A673 (cell line): ENCODE measurements around the gene CYP21A2.

Experiments
- CTCF ChIP-seq: fragments of 300-800, 200-600 bp; sonication (generic); conservative IDR thresholded peaks from 2 replicates; pipeline ENCODE4 v1.5.1; 2017; ENCODE audit warnings: low read depth, mild to moderate bottlenecking, antibody characterized with exemption, low read length, moderate library complexity, mixed read lengths
- EZH2 ChIP-seq: fragments of 200-600 bp; sonication (generic); IDR thresholded peaks from 2 replicates; pipeline ENCODE4 v1.6.1; 2017; ENCODE audit warnings: borderline replicate concordance, low read depth, mild to moderate bottlenecking, mixed read lengths, antibody characterized with exemption, low read length; ENCODE audit not compliant: poor library complexity, severe bottlenecking

- TF ChIP-seq CTCF, result no peak
- no peak for TF ChIP-seq EZH2
Measured at GRCh38 chr6:32085759-32086459, 47.7 kb downstream of the CYP21A2 start.
